Measurements from ENCODE around the gene SPSB4.

The SPSB4 gene

GRCh38 chr3:141071681-141072260, 20.6 kb downstream of the SPSB4 start:
- no peak overlapping the region for H3K27ac ChIP-seq
- TF ChIP-seq ZFX (IDR thresholded peaks at IDR 0.05; ENCODE audit: borderline replicate concordance): no peak
- no peak for TF ChIP-seq CTCF (IDR thresholded peaks at IDR 0.05)

- TF ChIP-seq ZFX (IDR thresholded peaks at IDR 0.05; ENCODE audit: borderline replicate concordance) (no peak), CTCF (IDR thresholded peaks at IDR 0.05) (no peak)
- no peak overlapping the region for H3K27ac ChIP-seq
These were observed 21.8 kb downstream of the SPSB4 start for GRCh38 chr3:141072950-141073349.

GRCh38 chr3:141073580-141073979, 22.4 kb downstream of the SPSB4 start:
- no peak overlapping the region for H3K27ac ChIP-seq
- no peak for TF ChIP-seq ZFX (IDR thresholded peaks at IDR 0.05; ENCODE audit: borderline replicate concordance)
- no peak for TF ChIP-seq CTCF (IDR thresholded peaks at IDR 0.05)

- TF ChIP-seq CTCF (IDR thresholded peaks at IDR 0.05) (no peak), ZFX (IDR thresholded peaks at IDR 0.05; ENCODE audit: borderline replicate concordance) (no peak)
- no peak overlapping the region for H3K27ac ChIP-seq
These were observed 23.4 kb downstream of the SPSB4 start for GRCh38 chr3:141074529-141074928.

- H3K27ac ChIP-seq: no peak overlapping the region
- TF ChIP-seq CTCF (IDR thresholded peaks at IDR 0.05): no peak
- TF ChIP-seq ZFX (IDR thresholded peaks at IDR 0.05; ENCODE audit: borderline replicate concordance): no peak
These were observed 25.1 kb downstream of the SPSB4 start for GRCh38 chr3:141076036-141076773.

GRCh38 chr3:141076797-141077571, 25.8 kb downstream of the SPSB4 start:
- no peak overlapping the region for H3K27ac ChIP-seq
- TF ChIP-seq ZFX (IDR thresholded peaks at IDR 0.05; ENCODE audit: borderline replicate concordance) (no peak), CTCF (IDR thresholded peaks at IDR 0.05) (no peak)

- H3K27ac ChIP-seq: no peak overlapping the region
- TF ChIP-seq ZFX (IDR thresholded peaks at IDR 0.05; ENCODE audit: borderline replicate concordance): no peak
- no peak for TF ChIP-seq CTCF (IDR thresholded peaks at IDR 0.05)
These were observed 26.5 kb downstream of the SPSB4 start for GRCh38 chr3:141077631-141078030.
